HCT116 (cell line): ENCODE measurements around the gene SLC25A47. TPM values are rescaled to one million over a fixed set of nuclear protein-coding genes. Genes with fewer than 3 reads are reported as not detected.

ENCODE experiments used
- ATAC-seq: fragments of 200-7000 bp; cut with Tn5 transposase; 2 replicates; pipeline ENCODE4 v1.9.1; 2020; ENCODE audit warnings: mild to moderate bottlenecking, moderate library complexity
- BruUV-seq: library from RNA; stranded (reverse); fragments of 400-500 nt; replicated peaks from 2 replicates; lab custom pipeline; 2021; lab: Mats Ljungman, UMichigan
- CTCF ChIA-PET: fragments of 300-600 bp; sonication (Branson Sonifier 250); formaldehyde crosslinking; loops from one replicate; lab custom pipeline; 2021; ENCODE audit warnings: antibody characterized with exemption; lab: Charles Lee
- POLR2A ChIA-PET: fragments of 300-600, 350-600 bp; sonication (Branson Sonifier 250); formaldehyde crosslinking; loops from one replicate; lab custom pipeline; 2021; ENCODE audit warnings: antibody characterized with exemption; lab: Charles Lee
- RAD21 ChIA-PET, 2 experiments: fragments of 300-600 bp; sonication (Branson Sonifier 250); formaldehyde crosslinking; loops; one replicate each; lab custom pipeline; 2023; ENCODE audit warnings: low total read pairs in 2 of 2; ENCODE audit not compliant: uncharacterized antibody in 2 of 2, unreplicated experiment in 2 of 2, low non-redundant PET in 1 of 2; lab: Charles Lee
- DNase-seq: peaks from one replicate; pipeline ENCODE4 v3.0.0-alpha.2; 2010; ENCODE audit warnings: low read depth, low spot score
- H2AFZ ChIP-seq: fragments of 200-600 bp; shearing (Covaris generic), sonication (generic); 2 replicates; pipeline ENCODE4 v1.6.1; 2017; ENCODE audit warnings: low read depth, mixed run types, mixed read lengths, antibody characterized with exemption, low read length; ENCODE audit not compliant: poor library complexity, severe bottlenecking
- H3K27ac ChIP-seq: 2 replicates; pipeline ENCODE4 v1.5.1; 2012; ENCODE audit warnings: low read depth, low read length
- H3K27me3 ChIP-seq: fragments of 200-600 bp; sonication (generic); 2 replicates; pipeline ENCODE4 v1.6.1; 2016; ENCODE audit warnings: mixed run types, low read length, mixed read lengths; ENCODE audit not compliant: insufficient read depth
- H3K36me3 ChIP-seq, 2 experiments: fragments of 200-500 bp in 1 of 2; fragments of 200-600 bp in 1 of 2; sonication (Bioruptor generic) in 1 of 2; sonication (generic) in 1 of 2; 2 replicates each; pipeline versions ENCODE4 v1.5.1 to v1.6.1; 2014 to 2016; ENCODE audit warnings: low read length in 2 of 2, inconsistent platforms in 1 of 2, mixed read lengths in 1 of 2, mixed run types in 1 of 2; ENCODE audit not compliant: insufficient read depth in 2 of 2, control insufficient read depth in 1 of 2
- H3K4me1 ChIP-seq, 2 experiments: fragments of 200-600 bp in 1 of 2; sonication (generic) in 1 of 2; 2 replicates each; pipeline versions ENCODE4 v1.5.1 to v1.6.1; 2012 to 2017; ENCODE audit warnings: low read length in 2 of 2, inconsistent platforms in 1 of 2, mild to moderate bottlenecking in 1 of 2, mixed read lengths in 1 of 2, mixed run types in 1 of 2, moderate library complexity in 1 of 2; ENCODE audit not compliant: insufficient read depth in 2 of 2, control insufficient read depth in 1 of 2
- H3K4me2 ChIP-seq: fragments of 200-600 bp; sonication (generic); 2 replicates; pipeline ENCODE4 v1.6.1; 2017; ENCODE audit warnings: mixed run types, low read length, mixed read lengths
- H3K4me3 ChIP-seq, 2 experiments: fragments of 200-600 bp in 1 of 2; sonication (generic) in 1 of 2; replicated peaks in 1 of 2; 2 replicates each; pipeline ENCODE4 v1.5.1; 2011 to 2016; ENCODE audit warnings: low read length in 2 of 2, control low read depth in 1 of 2, low read depth in 1 of 2, mild to moderate bottlenecking in 1 of 2, mixed read lengths in 1 of 2, mixed run types in 1 of 2
- H3K79me2 ChIP-seq: fragments of 200-600 bp; sonication (generic); 2 replicates; pipeline ENCODE4 v1.6.1; 2017; ENCODE audit warnings: mild to moderate bottlenecking, mixed run types, low read length, moderate library complexity, mixed read lengths; ENCODE audit not compliant: insufficient read depth
- H3K9ac ChIP-seq: fragments of 200-600 bp; sonication (generic); 2 replicates; pipeline ENCODE4 v1.6.1; 2016; ENCODE audit warnings: low read length, mixed read lengths
- H3K9me2 ChIP-seq: fragments of 200-600 bp; sonication (generic), shearing (Covaris generic); 2 replicates; pipeline ENCODE4 v1.6.1; 2017; ENCODE audit warnings: mixed run types, mild to moderate bottlenecking, moderate library complexity; ENCODE audit not compliant: insufficient read depth
- H3K9me3 ChIP-seq, 2 experiments: fragments of 200-500 bp in 1 of 2; fragments of 200-600 bp in 1 of 2; sonication (Bioruptor generic) in 1 of 2; sonication (generic) in 1 of 2; 2 replicates each; pipeline ENCODE4 v1.6.1; 2014 to 2017; ENCODE audit warnings: low read length in 2 of 2, mixed read lengths in 2 of 2, inconsistent platforms in 1 of 2, low read depth in 1 of 2, mild to moderate bottlenecking in 1 of 2, mixed run types in 1 of 2, moderate library complexity in 1 of 2; ENCODE audit not compliant: control insufficient read depth in 1 of 2, insufficient read depth in 1 of 2
- H4K20me1 ChIP-seq: fragments of 200-600 bp; sonication (generic), shearing (Covaris generic); 2 replicates; pipeline ENCODE4 v1.6.1; 2017; ENCODE audit warnings: mixed run types, mild to moderate bottlenecking, moderate library complexity; ENCODE audit not compliant: insufficient read depth
- ATF3 ChIP-seq: IDR thresholded peaks from 2 replicates; pipeline ENCODE4 v1.6.1; 2012
- CBX3 ChIP-seq: IDR thresholded peaks from 2 replicates; pipeline ENCODE4 v1.6.1; 2012; ENCODE audit warnings: low read depth
- CEBPB ChIP-seq: IDR thresholded peaks from 2 replicates; pipeline ENCODE4 v1.6.1; 2012; ENCODE audit warnings: low read depth
- CTCF ChIP-seq, 3 experiments: fragments of 200-600 bp in 1 of 3; sonication (generic) in 1 of 3; IDR thresholded peaks in 2 of 3; conservative IDR thresholded peaks in 1 of 3; 2 replicates each; pipeline ENCODE4 v1.5.1; 2012 to 2017; ENCODE audit warnings: low read depth in 2 of 3, low read length in 2 of 3, antibody characterized with exemption in 1 of 3, borderline replicate concordance in 1 of 3, control low read depth in 1 of 3, mild to moderate bottlenecking in 1 of 3, mixed read lengths in 1 of 3, mixed run types in 1 of 3, moderate library complexity in 1 of 3; ENCODE audit not compliant: insufficient read depth in 1 of 3
- EZH2 ChIP-seq: fragments of 200-600 bp; sonication (generic); IDR thresholded peaks from 2 replicates; pipeline ENCODE4 v1.6.1; 2017; ENCODE audit warnings: antibody characterized with exemption, mixed run types
- EZH2phosphoT487 ChIP-seq: fragments of 200-600 bp; IDR thresholded peaks from 2 replicates; pipeline ENCODE4 v1.6.1; 2018; ENCODE audit warnings: antibody characterized with exemption, borderline replicate concordance
- FOSL1 ChIP-seq: IDR thresholded peaks from 2 replicates; pipeline ENCODE4 v1.6.1; 2012; ENCODE audit warnings: low read depth
- POLR2A ChIP-seq: IDR thresholded peaks from 2 replicates; pipeline ENCODE4 v1.7.0; 2011; ENCODE audit warnings: borderline replicate concordance; ENCODE audit not compliant: insufficient read depth, insufficient read length; ENCODE audit errors: extremely low read depth
- POLR2AphosphoS5 ChIP-seq: IDR thresholded peaks from 2 replicates; pipeline ENCODE4 v1.6.1; 2011; ENCODE audit warnings: mild to moderate bottlenecking, low read depth, low read length, moderate library complexity
- RAD21 ChIP-seq: IDR thresholded peaks from 2 replicates; pipeline ENCODE4 v1.6.1; 2012; ENCODE audit warnings: low read depth, mild to moderate bottlenecking
- REST ChIP-seq: IDR thresholded peaks from 2 replicates; pipeline ENCODE4 v1.6.1; 2012; ENCODE audit warnings: low read depth
- SIN3A ChIP-seq: IDR thresholded peaks from 2 replicates; pipeline ENCODE4 v1.6.1; 2012; ENCODE audit warnings: low read depth
- SRF ChIP-seq: IDR thresholded peaks from 2 replicates; pipeline ENCODE4 v1.6.1; 2012; ENCODE audit warnings: low read depth
- ZNF274 ChIP-seq: fragments of 200-500 bp; sonication (Bioruptor generic); IDR thresholded peaks from 2 replicates; pipeline ENCODE4 v1.6.1; 2014; ENCODE audit warnings: mild to moderate bottlenecking, low read depth, low read length, inconsistent platforms
- intact Hi-C: fragments of 100-400 bp; cut with micrococcal nuclease; formaldehyde crosslinking; loops from 2 replicates; pipeline ENCODE4 v1.10.0; 2022
- total RNA-seq: library from RNA; stranded (reverse); gene quantifications from one replicate; pipeline ENCODE4 v1.2.1, GENCODE V29; 2021; ENCODE audit not compliant: unreplicated experiment

SLC25A47 gene
- total RNA-seq, 1 experiment from 2014 or later: 0.17 TPM

- no TSS peak for BruUV-seq
- Histone ChIP-seq H4K20me1 (no peaks in the 10 kb centered on the region), H3K36me3 (0 out of 4 replicates have a peak, but pooled peaks cover 0 to 3% of the 10 kb centered on the region in 2 experiments), H3K9ac (no peak overlapping the region), H3K27me3 (no peaks in the 10 kb centered on the region), H3K4me1 (peaks cover 16 to 17% of the 10 kb centered on the region in 2 experiments), H3K4me2 (no peak overlapping the region), H2AFZ (no peak overlapping the region), H3K79me2 (0 out of 2 replicates have a peak, but pooled peaks cover 2% of the 10 kb centered on the region), H3K4me3 (no peak overlapping the region), H3K9me3 (no peaks in the 10 kb centered on the region), H3K9me2 (no peaks in the 10 kb centered on the region), H3K27ac (no peak overlapping the region)
- TF ChIP-seq RAD21 (no peak), CBX3 (no peak), REST (no peak), POLR2A (no peak), EZH2phosphoT487 (no peak), EZH2 (no peak), SRF (no peak), CEBPB (no peak), CTCF (IDR thresholded peaks at IDR 0.05 in 2 of 3, conservative IDR thresholded peaks at IDR 0.05 in 1 of 3; ENCODE audit: borderline replicate concordance in 1 of 3, insufficient read depth in 1 of 3, low read depth in 2 of 3, low read length in 2 of 3) (no peak), POLR2AphosphoS5 (no peak), ATF3 (no peak), FOSL1 (no peak), ZNF274 (no peak), SIN3A (no peak)
- intact Hi-C loops: no loop called here
- RAD21 ChIA-PET: no interaction called here
- no peak for ATAC-seq
- CTCF ChIA-PET: no interaction called here
- POLR2A ChIA-PET: no interaction called here
- DNase-seq: no peak
These were observed 23.9 kb upstream of the SLC25A47 start for GRCh38 chr14:100299238-100299560.
